ENCODE results near the gene BRSK2. TPM values are rescaled to one million over a fixed set of nuclear protein-coding genes. Genes with fewer than 3 reads are reported as not detected.

The BRSK2 gene
- total and polyA plus RNA-seq, 9 of the 15 experiments (the other 6 are each of a cell fraction or from before 2014, with no cell fraction given) = 0.06 to 0.52 (median 0.18) TPM; not detected in 5

DNA sequence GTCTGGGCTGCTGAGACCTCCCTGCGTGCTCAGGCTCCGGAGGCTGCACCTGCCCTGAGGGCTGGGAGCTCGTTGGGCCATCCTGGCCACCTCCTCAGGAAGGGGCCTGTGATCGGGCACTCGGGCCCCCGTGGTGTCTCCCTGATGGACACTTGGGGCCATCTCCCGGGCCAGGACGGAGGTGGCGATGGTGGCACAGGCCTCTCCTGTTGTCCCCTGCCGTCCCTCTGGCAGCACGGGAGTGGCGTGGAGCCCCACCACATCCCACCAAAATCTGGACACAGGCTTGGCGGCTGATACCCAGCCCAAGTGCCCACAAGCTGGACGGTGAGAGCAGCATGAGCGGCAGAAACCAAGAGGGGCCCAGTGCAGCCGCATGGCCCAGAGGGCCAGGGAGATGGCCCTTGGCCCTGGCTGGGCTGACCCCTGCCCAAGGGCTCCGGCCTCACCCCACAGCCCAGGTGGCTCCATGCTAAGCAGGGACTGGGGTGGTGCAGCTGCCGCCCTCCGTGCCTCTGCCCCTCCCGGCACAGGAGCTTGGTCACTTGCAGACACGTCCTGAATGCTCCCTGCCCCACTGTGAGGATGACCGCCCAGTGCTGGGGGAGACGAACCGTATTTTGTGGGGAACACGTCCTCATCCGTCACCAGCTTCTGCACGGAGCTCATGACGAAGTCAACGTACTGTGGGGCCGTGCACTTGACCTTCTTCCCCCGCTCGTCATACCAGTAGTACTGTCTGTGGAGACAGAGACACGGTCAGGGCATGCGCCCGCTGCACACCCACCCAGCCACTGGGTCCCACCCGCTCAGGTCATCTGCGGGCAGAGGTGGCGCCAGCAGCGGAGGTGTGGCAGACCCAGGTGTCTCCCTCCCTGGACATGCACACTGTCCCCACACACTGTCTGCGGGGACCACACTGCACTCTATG lies 81.2 kb downstream of the BRSK2 start:
- ChIA-PET CTCF (ENCODE audit: low intra/inter-chr PET ratio) (no interaction called here), POLR2A (interaction anchor here (0.8 kb wide), 1 partner anchor 24 kb away, joined by 4 read pairs; no protein-coding TSS in a partner anchor)
- H3K27me3 ChIP-seq (ENCODE audit: control insufficient read depth in 2 of 2, insufficient read depth in 2 of 2, low read length in 2 of 2) = no peaks in the 10 kb centered on the region
- no peak overlapping the region for H3K4me3 ChIP-seq
- H3K9me3 ChIP-seq (replicated peaks; ENCODE audit: control insufficient read depth, insufficient read depth, low read depth, low read length) = no peaks in the 10 kb centered on the region
- ATAC-seq (no peak), FAIRE-seq (no peak), DNase-seq (ENCODE audit: extremely low read depth in 1 of 4, low spot score in 3 of 4) (no peak)
- no peak overlapping the region for H2AFZ ChIP-seq (ENCODE audit: low read depth, low read length)
- H3K4me2 ChIP-seq (ENCODE audit: insufficient read depth, low read length) = no peak overlapping the region
- TF ChIP-seq HDAC1 (IDR thresholded peaks at IDR 0.05) (no peak), OTX1 (CRISPR knock-in tag; IDR thresholded peaks at IDR 0.05) (no peak), HNRNPUL1 (IDR thresholded peaks at IDR 0.05; ENCODE audit: low read length) (no peak), ZNF197 (CRISPR knock-in tag; IDR thresholded peaks at IDR 0.05; ENCODE audit: low read depth) (no peak), ZNF354B (CRISPR knock-in tag; IDR thresholded peaks at IDR 0.05) (no peak), BRF1 (IDR thresholded peaks at IDR 0.05; ENCODE audit: borderline replicate concordance, extremely low read depth, insufficient read length) (no peak), IFI16 (CRISPR knock-in tag; IDR thresholded peaks at IDR 0.05) (no peak), ARID1B (IDR thresholded peaks at IDR 0.05) (no peak)
- TF ChIP-seq, protein P1, sequence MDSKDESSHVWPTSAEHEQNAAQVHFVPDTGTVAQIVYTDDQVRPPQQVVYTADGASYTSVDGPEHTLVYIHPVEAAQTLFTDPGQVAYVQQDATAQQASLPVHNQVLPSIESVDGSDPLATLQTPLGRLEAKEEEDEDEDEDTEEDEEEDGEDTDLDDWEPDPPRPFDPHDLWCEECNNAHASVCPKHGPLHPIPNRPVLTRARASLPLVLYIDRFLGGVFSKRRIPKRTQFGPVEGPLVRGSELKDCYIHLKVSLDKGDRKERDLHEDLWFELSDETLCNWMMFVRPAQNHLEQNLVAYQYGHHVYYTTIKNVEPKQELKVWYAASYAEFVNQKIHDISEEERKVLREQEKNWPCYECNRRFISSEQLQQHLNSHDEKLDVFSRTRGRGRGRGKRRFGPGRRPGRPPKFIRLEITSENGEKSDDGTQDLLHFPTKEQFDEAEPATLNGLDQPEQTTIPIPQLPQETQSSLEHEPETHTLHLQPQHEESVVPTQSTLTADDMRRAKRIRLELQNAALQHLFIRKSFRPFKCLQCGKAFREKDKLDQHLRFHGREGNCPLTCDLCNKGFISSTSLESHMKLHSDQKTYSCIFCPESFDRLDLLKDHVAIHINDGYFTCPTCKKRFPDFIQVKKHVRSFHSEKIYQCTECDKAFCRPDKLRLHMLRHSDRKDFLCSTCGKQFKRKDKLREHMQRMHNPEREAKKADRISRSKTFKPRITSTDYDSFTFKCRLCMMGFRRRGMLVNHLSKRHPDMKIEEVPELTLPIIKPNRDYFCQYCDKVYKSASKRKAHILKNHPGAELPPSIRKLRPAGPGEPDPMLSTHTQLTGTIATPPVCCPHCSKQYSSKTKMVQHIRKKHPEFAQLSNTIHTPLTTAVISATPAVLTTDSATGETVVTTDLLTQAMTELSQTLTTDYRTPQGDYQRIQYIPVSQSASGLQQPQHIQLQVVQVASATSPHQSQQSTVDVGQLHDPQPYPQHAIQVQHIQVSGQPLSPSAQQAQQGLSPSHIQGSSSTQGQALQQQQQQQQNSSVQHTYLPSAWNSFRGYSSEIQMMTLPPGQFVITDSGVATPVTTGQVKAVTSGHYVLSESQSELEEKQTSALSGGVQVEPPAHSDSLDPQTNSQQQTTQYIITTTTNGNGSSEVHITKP (IDR thresholded peaks at IDR 0.05; ENCODE audit: partially characterized antibody) = no peak
- 0 out of 2 replicates have a peak, but pooled peaks cover 11% of the 10 kb centered on the region for H4K20me1 ChIP-seq (replicated peaks; ENCODE audit: control insufficient read depth, insufficient read depth, low read length)
- in situ Hi-C loops (cut with MboI) = no loop called here
- no peaks in the 10 kb centered on the region for H3K79me2 ChIP-seq (ENCODE audit: control insufficient read depth, insufficient read depth, low read length)
- WGBS (ENCODE audit: insufficient coverage, low coverage, missing lambda C conversion rate) = 92% methylated on average over 32 of the region's 40 CpGs
- no peak overlapping the region for H3K27ac ChIP-seq (ENCODE audit: extremely low read depth, low read depth, low read length)
- no peaks in the 10 kb centered on the region for H3K9me1 ChIP-seq (ENCODE audit: control insufficient read depth, insufficient read depth, low read length)
- peaks cover 0 to 27% of the 10 kb centered on the region in 2 experiments; a peak in 2 of 5 replicates for H3K4me1 ChIP-seq (replicated peaks in 1 of 2; ENCODE audit: control insufficient read depth in 2 of 2, insufficient read depth in 2 of 2, low read length in 2 of 2)
- intact Hi-C loops (cut with micrococcal nuclease) = no loop called here
- no TSS peak for BruUV-seq (replicated peaks)
- H3K36me3 ChIP-seq (ENCODE audit: control insufficient read depth, insufficient read depth, low read length) = peaks cover 3% of the 10 kb centered on the region; the same call in 1 of the 3 replicates
- H3K9ac ChIP-seq (ENCODE audit: insufficient read depth in 1 of 2, low read depth in 2 of 2, low read length in 2 of 2) = no peak overlapping the region; a peak in 1 of 4 replicates

Data from K562 (cell line).